ENCODE results near the gene SLC25A13. TPM values are rescaled to one million over a fixed set of nuclear protein-coding genes. Genes with fewer than 3 reads are reported as not detected.

Gene SLC25A13
- total and polyA plus RNA-seq, 2 of the 13 experiments (the other 11 are each of a cell fraction or from before 2014, with no cell fraction given): 36.2 to 84.9 TPM

- Histone ChIP-seq H3K4me2 (ENCODE audit: low read depth, low read length) (no peak overlapping the region), H3K9me3 (ENCODE audit: low read length) (no peaks in the 10 kb centered on the region), H4K20me1 (ENCODE audit: insufficient read depth, low read length) (no peaks in the 10 kb centered on the region), H3K9ac (ENCODE audit: insufficient read depth, low read depth, low read length) (no peak overlapping the region), H3K36me3 (replicated peaks in 1 of 2; ENCODE audit: control insufficient read depth in 1 of 2, insufficient read depth in 2 of 2, low read length in 2 of 2) (no peaks in the 10 kb centered on the region), H3K27ac (ENCODE audit: extremely low read length, insufficient read depth, low read length) (no peak overlapping the region), H3K27me3 (ENCODE audit: control insufficient read depth in 1 of 2, insufficient read depth in 2 of 2, low read length in 2 of 2) (no peaks in the 10 kb centered on the region), H3K4me3 (replicated peaks in 1 of 3; ENCODE audit: insufficient read depth in 1 of 3, low read depth in 2 of 3, low read length in 3 of 3) (no peak overlapping the region), H3K79me2 (ENCODE audit: insufficient read depth, low read length) (no peaks in the 10 kb centered on the region), H2AFZ (ENCODE audit: low read length) (no peak overlapping the region), H3K4me1 (ENCODE audit: insufficient read depth, low read length) (no peaks in the 10 kb centered on the region)
- 5% methylated on average over 2 of the region's 2 CpGs for WGBS (ENCODE audit: low lambda C conversion rate)
- ATAC-seq: no peak
- no peak for FAIRE-seq
- CTCF ChIA-PET (ENCODE audit: low intra/inter-chr PET ratio, low total read pairs): no interaction called here
- TF ChIP-seq, protein P1, sequence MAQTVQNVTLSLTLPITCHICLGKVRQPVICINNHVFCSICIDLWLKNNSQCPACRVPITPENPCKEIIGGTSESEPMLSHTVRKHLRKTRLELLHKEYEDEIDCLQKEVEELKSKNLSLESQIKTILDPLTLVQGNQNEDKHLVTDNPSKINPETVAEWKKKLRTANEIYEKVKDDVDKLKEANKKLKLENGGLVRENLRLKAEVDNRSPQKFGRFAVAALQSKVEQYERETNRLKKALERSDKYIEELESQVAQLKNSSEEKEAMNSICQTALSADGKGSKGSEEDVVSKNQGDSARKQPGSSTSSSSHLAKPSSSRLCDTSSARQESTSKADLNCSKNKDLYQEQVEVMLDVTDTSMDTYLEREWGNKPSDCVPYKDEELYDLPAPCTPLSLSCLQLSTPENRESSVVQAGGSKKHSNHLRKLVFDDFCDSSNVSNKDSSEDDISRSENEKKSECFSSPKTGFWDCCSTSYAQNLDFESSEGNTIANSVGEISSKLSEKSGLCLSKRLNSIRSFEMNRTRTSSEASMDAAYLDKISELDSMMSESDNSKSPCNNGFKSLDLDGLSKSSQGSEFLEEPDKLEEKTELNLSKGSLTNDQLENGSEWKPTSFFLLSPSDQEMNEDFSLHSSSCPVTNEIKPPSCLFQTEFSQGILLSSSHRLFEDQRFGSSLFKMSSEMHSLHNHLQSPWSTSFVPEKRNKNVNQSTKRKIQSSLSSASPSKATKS (CRISPR knock-in tag; IDR thresholded peaks at IDR 0.05): no peak
- TF ChIP-seq TFAP4 (IDR thresholded peaks at IDR 0.05; ENCODE audit: borderline replicate concordance, low read depth) (no peak), ZFP62 (CRISPR knock-in tag; IDR thresholded peaks at IDR 0.05) (no peak), ZNF713 (CRISPR knock-in tag; IDR thresholded peaks at IDR 0.05) (no peak), CBFB (CRISPR knock-in tag; IDR thresholded peaks at IDR 0.05) (no peak), GATAD2A (CRISPR knock-in tag; IDR thresholded peaks at IDR 0.05) (no peak), SALL1 (CRISPR knock-in tag; IDR thresholded peaks at IDR 0.05) (no peak), SOX13 (IDR thresholded peaks at IDR 0.05) (no peak), SOX13 (CRISPR knock-in tag; conservative IDR thresholded peaks at IDR 0.05 in 1 of 2, IDR thresholded peaks at IDR 0.05 in 1 of 2) (no peak), ZNF619 (CRISPR knock-in tag; IDR thresholded peaks at IDR 0.05) (no peak), ZNF790 (CRISPR knock-in tag; IDR thresholded peaks at IDR 0.05; ENCODE audit: borderline replicate concordance) (no peak), RBFOX2 (IDR thresholded peaks at IDR 0.05; ENCODE audit: low read depth, low read length) (no peak), ZNF235 (CRISPR knock-in tag; IDR thresholded peaks at IDR 0.05; ENCODE audit: borderline replicate concordance) (no peak)
- TF ChIP-seq, protein P2, sequence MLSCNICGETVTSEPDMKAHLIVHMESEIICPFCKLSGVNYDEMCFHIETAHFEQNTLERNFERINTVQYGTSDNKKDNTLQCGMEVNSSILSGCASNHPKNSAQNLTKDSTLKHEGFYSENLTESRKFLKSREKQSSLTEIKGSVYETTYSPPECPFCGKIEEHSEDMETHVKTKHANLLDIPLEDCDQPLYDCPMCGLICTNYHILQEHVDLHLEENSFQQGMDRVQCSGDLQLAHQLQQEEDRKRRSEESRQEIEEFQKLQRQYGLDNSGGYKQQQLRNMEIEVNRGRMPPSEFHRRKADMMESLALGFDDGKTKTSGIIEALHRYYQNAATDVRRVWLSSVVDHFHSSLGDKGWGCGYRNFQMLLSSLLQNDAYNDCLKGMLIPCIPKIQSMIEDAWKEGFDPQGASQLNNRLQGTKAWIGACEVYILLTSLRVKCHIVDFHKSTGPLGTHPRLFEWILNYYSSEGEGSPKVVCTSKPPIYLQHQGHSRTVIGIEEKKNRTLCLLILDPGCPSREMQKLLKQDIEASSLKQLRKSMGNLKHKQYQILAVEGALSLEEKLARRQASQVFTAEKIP (CRISPR knock-in tag; IDR thresholded peaks at IDR 0.05; ENCODE audit: borderline replicate concordance): no peak
- TF ChIP-seq, protein P3, sequence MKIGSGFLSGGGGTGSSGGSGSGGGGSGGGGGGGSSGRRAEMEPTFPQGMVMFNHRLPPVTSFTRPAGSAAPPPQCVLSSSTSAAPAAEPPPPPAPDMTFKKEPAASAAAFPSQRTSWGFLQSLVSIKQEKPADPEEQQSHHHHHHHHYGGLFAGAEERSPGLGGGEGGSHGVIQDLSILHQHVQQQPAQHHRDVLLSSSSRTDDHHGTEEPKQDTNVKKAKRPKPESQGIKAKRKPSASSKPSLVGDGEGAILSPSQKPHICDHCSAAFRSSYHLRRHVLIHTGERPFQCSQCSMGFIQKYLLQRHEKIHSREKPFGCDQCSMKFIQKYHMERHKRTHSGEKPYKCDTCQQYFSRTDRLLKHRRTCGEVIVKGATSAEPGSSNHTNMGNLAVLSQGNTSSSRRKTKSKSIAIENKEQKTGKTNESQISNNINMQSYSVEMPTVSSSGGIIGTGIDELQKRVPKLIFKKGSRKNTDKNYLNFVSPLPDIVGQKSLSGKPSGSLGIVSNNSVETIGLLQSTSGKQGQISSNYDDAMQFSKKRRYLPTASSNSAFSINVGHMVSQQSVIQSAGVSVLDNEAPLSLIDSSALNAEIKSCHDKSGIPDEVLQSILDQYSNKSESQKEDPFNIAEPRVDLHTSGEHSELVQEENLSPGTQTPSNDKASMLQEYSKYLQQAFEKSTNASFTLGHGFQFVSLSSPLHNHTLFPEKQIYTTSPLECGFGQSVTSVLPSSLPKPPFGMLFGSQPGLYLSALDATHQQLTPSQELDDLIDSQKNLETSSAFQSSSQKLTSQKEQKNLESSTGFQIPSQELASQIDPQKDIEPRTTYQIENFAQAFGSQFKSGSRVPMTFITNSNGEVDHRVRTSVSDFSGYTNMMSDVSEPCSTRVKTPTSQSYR (CRISPR knock-in tag; IDR thresholded peaks at IDR 0.05; ENCODE audit: borderline replicate concordance): no peak
- intact Hi-C loops (cut with micrococcal nuclease; ENCODE audit: unreplicated experiment) (no loop called here), in situ Hi-C loops (cut with HindIII; ENCODE audit: extremely low pct_ligation_motif_present, low pct_unique_long_range_greater_than_20kb) (no loop called here)
- no TSS peak for BruUV-seq (replicated peaks)
- no peak for DNase-seq (ENCODE audit: low spot score)
- POLR2A ChIA-PET: no interaction called here
Measured at GRCh38 chr7:96097835-96098234, 224.1 kb downstream of the SLC25A13 start.
